Ishikawa (cell line): ENCODE measurements around the gene CRY1.

Experiments used
- CEBPB ChIP-seq: IDR thresholded peaks from 2 replicates; pipeline ENCODE4 v1.6.1; 2012
- CREB1 ChIP-seq: IDR thresholded peaks from 2 replicates; pipeline ENCODE4 v1.6.1; 2012; ENCODE audit warnings: low read depth
- EGR1 ChIP-seq: IDR thresholded peaks from 2 replicates; pipeline ENCODE4 v1.6.1; 2012
- EP300 ChIP-seq: IDR thresholded peaks from 2 replicates; pipeline ENCODE4 v1.6.1; 2012; ENCODE audit warnings: borderline replicate concordance
- FOXM1 ChIP-seq: IDR thresholded peaks from 2 replicates; pipeline ENCODE4 v1.6.1; 2012; ENCODE audit warnings: low read depth, borderline replicate concordance
- NFIC ChIP-seq: IDR thresholded peaks from 2 replicates; pipeline ENCODE4 v1.6.1; 2012
- RAD21 ChIP-seq: IDR thresholded peaks from 2 replicates; pipeline ENCODE4 v1.6.1; 2012; ENCODE audit warnings: low read depth
- TAF1 ChIP-seq: IDR thresholded peaks from 2 replicates; pipeline ENCODE4 v1.6.1; 2012; ENCODE audit warnings: low read depth, mild to moderate bottlenecking
- TCF12 ChIP-seq: IDR thresholded peaks from 2 replicates; pipeline ENCODE4 v1.6.1; 2012; ENCODE audit warnings: low read depth
- TEAD4 ChIP-seq: IDR thresholded peaks from 2 replicates; pipeline ENCODE4 v1.6.1; 2012
- YY1 ChIP-seq: IDR thresholded peaks from 2 replicates; pipeline ENCODE4 v1.6.1; 2012; ENCODE audit warnings: low read depth
- ZBTB7A ChIP-seq: IDR thresholded peaks from 2 replicates; pipeline ENCODE4 v1.6.1; 2012; ENCODE audit warnings: low read depth
- TF ChIP-seq, protein P1 (sequence below): IDR thresholded peaks from 2 replicates; pipeline ENCODE4 v1.6.1; 2012; ENCODE audit warnings: low read depth, mild to moderate bottlenecking
- TF ChIP-seq, protein P2 (sequence below): IDR thresholded peaks from 2 replicates; pipeline ENCODE4 v1.6.1; 2012
- TF ChIP-seq, protein P3 (sequence below): IDR thresholded peaks from 2 replicates; pipeline ENCODE4 v1.6.1; 2012

Gene CRY1

DNA sequence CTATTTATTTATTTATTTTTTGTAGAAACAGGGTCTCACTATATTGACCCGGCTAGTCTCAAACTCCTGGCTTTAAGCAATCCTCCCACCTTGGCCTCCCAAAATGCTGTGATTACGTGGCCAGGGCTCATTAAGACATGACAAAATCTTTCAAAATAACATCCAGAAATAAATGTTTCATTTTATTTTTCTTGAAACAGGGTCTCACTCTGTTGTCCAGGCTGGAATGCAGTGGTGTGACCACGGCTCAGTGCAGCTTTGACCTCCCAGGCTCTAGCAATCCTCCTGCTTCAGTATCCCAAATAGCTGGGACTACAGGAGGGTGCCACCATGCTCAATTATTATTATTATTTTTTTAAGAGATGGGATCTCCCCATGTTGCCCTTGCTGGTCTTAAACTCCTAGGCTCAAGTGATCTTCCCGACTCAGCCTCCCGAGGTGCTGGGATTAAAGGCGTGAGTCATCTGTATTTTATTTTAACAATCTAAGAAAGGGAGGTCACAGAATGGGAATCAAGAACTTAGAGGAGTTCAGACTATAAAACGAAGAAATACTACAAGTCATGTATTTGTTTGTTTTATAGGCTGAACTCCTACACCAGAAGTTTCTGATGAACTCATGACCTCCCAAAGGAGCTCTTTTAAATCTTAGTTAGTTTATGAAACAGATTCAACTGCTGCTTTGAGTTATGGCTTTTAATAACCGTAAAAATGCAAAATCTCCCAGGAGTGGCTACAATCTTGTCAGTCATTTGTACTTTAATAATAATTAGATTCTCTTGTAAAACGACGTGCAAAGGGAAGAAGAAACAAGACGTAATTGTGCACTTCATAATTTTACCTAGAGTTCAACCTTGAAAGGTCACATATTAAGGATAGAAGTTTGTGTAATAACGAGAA is 139.7 kb downstream of the CRY1 start:
- TF ChIP-seq YY1 (no peak), CEBPB (no peak), ZBTB7A (no peak), EP300 (no peak), NFIC (no peak)
- TF ChIP-seq, protein P1, sequence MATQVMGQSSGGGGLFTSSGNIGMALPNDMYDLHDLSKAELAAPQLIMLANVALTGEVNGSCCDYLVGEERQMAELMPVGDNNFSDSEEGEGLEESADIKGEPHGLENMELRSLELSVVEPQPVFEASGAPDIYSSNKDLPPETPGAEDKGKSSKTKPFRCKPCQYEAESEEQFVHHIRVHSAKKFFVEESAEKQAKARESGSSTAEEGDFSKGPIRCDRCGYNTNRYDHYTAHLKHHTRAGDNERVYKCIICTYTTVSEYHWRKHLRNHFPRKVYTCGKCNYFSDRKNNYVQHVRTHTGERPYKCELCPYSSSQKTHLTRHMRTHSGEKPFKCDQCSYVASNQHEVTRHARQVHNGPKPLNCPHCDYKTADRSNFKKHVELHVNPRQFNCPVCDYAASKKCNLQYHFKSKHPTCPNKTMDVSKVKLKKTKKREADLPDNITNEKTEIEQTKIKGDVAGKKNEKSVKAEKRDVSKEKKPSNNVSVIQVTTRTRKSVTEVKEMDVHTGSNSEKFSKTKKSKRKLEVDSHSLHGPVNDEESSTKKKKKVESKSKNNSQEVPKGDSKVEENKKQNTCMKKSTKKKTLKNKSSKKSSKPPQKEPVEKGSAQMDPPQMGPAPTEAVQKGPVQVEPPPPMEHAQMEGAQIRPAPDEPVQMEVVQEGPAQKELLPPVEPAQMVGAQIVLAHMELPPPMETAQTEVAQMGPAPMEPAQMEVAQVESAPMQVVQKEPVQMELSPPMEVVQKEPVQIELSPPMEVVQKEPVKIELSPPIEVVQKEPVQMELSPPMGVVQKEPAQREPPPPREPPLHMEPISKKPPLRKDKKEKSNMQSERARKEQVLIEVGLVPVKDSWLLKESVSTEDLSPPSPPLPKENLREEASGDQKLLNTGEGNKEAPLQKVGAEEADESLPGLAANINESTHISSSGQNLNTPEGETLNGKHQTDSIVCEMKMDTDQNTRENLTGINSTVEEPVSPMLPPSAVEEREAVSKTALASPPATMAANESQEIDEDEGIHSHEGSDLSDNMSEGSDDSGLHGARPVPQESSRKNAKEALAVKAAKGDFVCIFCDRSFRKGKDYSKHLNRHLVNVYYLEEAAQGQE, result no peak

DNA sequence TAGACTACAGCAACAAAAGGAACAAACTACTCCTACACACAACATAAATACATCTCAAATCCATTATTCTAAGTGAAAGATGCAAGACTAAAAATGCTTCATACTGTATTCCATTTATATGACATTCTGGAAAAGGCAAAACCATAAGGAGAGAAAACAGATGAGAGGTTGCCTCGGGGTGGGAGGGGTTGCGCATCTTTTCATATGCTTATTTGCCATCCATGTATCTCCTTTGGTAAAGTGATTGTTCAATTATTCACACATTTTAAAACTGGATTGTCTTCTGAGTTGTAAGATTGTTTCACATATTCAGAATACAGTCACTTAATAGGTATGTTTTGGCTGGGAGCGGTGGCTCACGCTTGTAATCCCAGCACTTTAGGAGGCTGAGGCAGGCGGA is 142.8 kb downstream of the CRY1 start:
- TF ChIP-seq TEAD4 (no peak), EGR1 (no peak), CEBPB (no peak), EP300 (no peak), ZBTB7A (no peak), NFIC (no peak), FOXM1 (no peak), CREB1 (no peak), TCF12 (no peak), YY1 (no peak), RAD21 (no peak), TAF1 (no peak)
- TF ChIP-seq, protein P1, result no peak
- TF ChIP-seq, protein P2, sequence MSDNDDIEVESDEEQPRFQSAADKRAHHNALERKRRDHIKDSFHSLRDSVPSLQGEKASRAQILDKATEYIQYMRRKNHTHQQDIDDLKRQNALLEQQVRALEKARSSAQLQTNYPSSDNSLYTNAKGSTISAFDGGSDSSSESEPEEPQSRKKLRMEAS, result no peak
- TF ChIP-seq, protein P3, sequence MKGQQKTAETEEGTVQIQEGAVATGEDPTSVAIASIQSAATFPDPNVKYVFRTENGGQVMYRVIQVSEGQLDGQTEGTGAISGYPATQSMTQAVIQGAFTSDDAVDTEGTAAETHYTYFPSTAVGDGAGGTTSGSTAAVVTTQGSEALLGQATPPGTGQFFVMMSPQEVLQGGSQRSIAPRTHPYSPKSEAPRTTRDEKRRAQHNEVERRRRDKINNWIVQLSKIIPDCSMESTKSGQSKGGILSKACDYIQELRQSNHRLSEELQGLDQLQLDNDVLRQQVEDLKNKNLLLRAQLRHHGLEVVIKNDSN, result no peak

DNA sequence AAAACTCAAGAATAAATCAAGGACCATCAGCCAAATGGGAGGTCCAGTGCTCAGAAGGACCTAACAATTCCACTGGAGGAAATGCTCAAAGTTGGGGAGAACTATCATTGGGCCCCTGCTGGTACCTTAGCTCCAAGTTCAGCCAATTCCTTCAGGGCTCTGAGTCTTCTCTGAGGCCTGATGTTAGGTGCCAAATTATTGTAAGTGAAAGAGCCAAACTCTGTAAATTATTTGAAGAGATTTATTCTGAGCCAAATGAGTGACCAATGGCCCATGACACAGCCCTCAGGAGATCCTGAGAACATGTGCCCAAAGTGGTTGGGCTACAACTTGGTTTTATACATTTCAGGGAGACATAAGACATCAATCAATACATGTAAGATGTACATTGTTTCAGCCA is 145.9 kb downstream of the CRY1 start:
- TF ChIP-seq, protein P1, result no peak
- TF ChIP-seq EP300, result no peak
- TF ChIP-seq NFIC, result no peak
- TF ChIP-seq EGR1, result no peak
- TF ChIP-seq, protein P3, result no peak
- no peak for TF ChIP-seq TEAD4

DNA sequence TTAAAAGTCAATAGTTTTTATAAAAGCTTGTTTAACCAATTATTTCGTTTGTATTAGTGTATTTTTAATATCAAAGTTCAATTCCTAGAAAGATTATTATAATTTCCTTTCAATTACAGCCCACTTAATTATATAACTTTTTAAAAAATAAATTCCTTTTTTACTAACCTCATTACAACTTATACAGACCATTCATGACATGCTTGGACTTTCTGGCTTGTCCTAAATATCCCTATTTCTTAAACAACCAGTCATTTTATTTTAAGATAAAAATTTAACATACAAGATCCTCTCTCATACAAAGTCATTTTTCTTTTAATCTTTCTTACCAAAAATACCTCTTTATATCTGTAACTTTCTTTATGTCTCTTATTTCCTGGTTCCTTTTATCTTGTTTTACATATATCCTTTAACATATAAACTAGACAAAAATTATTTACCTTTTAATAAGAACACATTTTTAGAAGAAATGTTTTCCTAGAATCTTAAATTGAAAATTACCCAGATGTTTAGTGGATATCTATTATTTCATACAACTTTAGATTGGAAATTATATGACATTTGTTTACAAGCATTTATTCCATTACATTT is 148.0 kb downstream of the CRY1 start:
- no peak for TF ChIP-seq RAD21
- TF ChIP-seq, protein P1, result no peak
- no peak for TF ChIP-seq TEAD4
- TF ChIP-seq FOXM1, result no peak
